Measurements from ENCODE around the gene TTPAL.

DNA sequence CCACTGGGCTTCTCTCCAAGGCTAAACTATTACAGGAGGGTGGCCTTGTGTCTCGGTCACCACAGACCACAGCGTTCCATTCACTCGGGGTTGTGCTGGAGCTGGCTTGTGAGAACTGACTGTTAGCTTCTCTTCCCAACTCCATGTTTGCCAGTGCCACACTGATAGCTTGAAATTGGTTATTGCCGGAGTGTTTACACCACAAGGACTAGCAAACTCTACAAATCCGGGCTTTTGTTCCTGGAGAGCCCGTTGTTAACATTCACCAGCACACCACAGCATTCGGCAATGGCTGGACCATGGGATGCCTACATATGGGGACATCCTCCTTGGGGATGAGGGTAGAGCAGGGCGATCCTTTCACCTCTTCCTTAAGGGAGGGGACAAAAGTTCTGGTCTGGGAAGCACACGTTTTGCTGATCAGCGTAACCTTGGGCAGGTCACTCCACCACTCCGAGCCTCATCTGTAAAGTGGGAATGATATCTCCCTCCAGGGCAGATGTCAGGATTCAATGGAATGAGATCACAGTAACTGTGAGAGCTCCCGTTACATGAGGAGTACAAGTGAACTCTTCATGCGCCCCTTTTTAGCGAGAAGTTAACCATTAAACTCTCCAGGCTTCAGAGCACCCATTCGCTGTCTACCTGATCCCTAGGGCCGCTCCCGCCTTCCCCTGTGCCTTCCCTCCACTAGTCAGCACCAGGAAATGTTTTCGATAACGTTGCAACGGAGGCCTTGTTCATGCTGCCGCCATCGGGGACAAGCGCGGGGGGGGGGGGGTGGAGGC lies 41.7 kb upstream of the TTPAL start:
- TF ChIP-seq, protein P1, sequence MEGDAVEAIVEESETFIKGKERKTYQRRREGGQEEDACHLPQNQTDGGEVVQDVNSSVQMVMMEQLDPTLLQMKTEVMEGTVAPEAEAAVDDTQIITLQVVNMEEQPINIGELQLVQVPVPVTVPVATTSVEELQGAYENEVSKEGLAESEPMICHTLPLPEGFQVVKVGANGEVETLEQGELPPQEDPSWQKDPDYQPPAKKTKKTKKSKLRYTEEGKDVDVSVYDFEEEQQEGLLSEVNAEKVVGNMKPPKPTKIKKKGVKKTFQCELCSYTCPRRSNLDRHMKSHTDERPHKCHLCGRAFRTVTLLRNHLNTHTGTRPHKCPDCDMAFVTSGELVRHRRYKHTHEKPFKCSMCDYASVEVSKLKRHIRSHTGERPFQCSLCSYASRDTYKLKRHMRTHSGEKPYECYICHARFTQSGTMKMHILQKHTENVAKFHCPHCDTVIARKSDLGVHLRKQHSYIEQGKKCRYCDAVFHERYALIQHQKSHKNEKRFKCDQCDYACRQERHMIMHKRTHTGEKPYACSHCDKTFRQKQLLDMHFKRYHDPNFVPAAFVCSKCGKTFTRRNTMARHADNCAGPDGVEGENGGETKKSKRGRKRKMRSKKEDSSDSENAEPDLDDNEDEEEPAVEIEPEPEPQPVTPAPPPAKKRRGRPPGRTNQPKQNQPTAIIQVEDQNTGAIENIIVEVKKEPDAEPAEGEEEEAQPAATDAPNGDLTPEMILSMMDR (conservative IDR thresholded peaks at IDR 0.05 in 1 of 2, IDR thresholded peaks at IDR 0.05 in 1 of 2; ENCODE audit: low read depth in 1 of 2, low read length in 2 of 2), result no peak
- TF ChIP-seq EZH2 (IDR thresholded peaks at IDR 0.05; ENCODE audit: low read length, missing control alignments), result no peak

Data from fibroblast of lung (primary cell).